Breast epithelium (tissue), 4 donors: ENCODE data around the gene CDH13. TPM values are rescaled to one million over a fixed set of nuclear protein-coding genes. Genes with fewer than 3 reads are reported as not detected.

Source experiments
- DNase-seq, 2 donors: peaks; one replicate each; pipeline ENCODE4 v3.0.0-alpha.2; 2019; ENCODE audit warnings: low spot score in 2 of 2
- H3K27ac ChIP-seq, 2 donors: fragments of 200-600 bp; sonication (generic) in 1 of 2; one replicate each; pipeline ENCODE4 v1.5.1; 2016 to 2019; ENCODE audit warnings: mild to moderate bottlenecking in 1 of 2
- H3K27me3 ChIP-seq, 2 donors: fragments of 200-600 bp; sonication (generic) in 1 of 2; one replicate each; pipeline versions ENCODE4 v1.5.1 to v1.6.0; 2017 to 2019; ENCODE audit warnings: control low read depth in 1 of 2, mild to moderate bottlenecking in 1 of 2
- H3K36me3 ChIP-seq: fragments of 200-600 bp; one replicate; pipeline ENCODE4 v1.5.1; 2019
- H3K4me1 ChIP-seq, 2 donors: fragments of 200-600 bp; sonication (generic); one replicate each; pipeline ENCODE4 v1.5.1; 2016 to 2019; ENCODE audit warnings: control low read depth in 1 of 2
- H3K4me3 ChIP-seq, 3 donors: fragments of 200-600 bp; sonication (generic); 1 replicate in 2 of 3; 2 replicates in 1 of 3; pipeline ENCODE4 v1.5.1; 2016 to 2019; ENCODE audit warnings: mild to moderate bottlenecking in 3 of 3, moderate library complexity in 2 of 3
- H3K9me3 ChIP-seq, 2 donors: fragments of 200-600 bp; sonication (generic) in 1 of 2; one replicate each; pipeline ENCODE4 v1.5.1; 2016 to 2019; ENCODE audit warnings: control low read depth in 1 of 2
- CTCF ChIP-seq, 3 donors: fragments of 450-650 bp; IDR thresholded peaks; one replicate each; pipeline ENCODE4 v1.5.1; 2016 to 2017; ENCODE audit warnings: antibody characterized with exemption in 3 of 3, mild to moderate bottlenecking in 3 of 3, moderate library complexity in 3 of 3
- POLR2A ChIP-seq: fragments of 450-650 bp; IDR thresholded peaks from one replicate; pipeline ENCODE4 v1.6.1; 2016; ENCODE audit warnings: antibody characterized with exemption, mild to moderate bottlenecking, moderate library complexity
- POLR2AphosphoS5 ChIP-seq, 3 donors: sonication (generic); formaldehyde crosslinking; IDR thresholded peaks; one replicate each; pipeline ENCODE4 v1.6.1; 2017; ENCODE audit warnings: antibody characterized with exemption in 3 of 3
- intact Hi-C: fragments of 100-400 bp; cut with DNase I; formaldehyde crosslinking; loops from one replicate; pipeline ENCODE4 v1.15.1; 2023; ENCODE audit warnings: low total_unique reads
- total RNA-seq, 3 donors: library from RNA; depleted of rRNA; stranded (reverse); fragments of >200 nt; gene quantifications; one replicate each; pipeline ENCODE4 v1.1.0, GENCODE V29; 2016

CDH13 gene
- total RNA-seq, 3 donors from 2014 or later, result 6.0 to 13.1 (median 11.5) TPM

DNA sequence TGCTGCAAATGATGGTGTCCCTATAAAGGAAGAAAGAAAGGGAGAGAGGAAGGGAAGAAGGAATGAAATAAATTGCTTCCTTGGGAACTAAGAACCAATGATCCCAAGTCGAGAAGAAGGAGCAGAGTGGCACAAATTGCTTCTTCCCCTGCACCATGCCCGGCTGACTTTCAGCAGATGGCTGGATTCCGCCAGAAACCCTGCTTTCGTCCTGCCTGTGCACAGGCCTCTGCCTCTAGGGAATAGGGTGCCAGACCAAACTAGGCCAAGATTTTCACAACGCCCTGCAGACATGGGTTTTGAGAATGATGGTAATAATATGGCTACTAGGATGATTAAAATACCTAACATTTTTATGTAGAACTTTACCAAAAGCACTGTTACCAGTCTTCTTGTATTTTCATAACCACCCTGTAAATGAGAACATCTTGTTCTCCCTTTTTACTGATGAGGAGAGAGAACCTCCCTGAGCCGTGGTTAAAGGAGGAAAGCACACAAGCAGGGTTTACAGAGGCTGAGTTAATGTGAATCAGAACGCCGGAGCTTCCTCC, 1058.9 kb downstream of the CDH13 start:
- no peak overlapping the region for H3K4me3 ChIP-seq
- H3K36me3 ChIP-seq, result no peaks in the 10 kb centered on the region
- no peak for TF ChIP-seq POLR2A
- TF ChIP-seq POLR2AphosphoS5 (IDR thresholded peaks at IDR 0.05), result no peak
- no peak for TF ChIP-seq CTCF (IDR thresholded peaks at IDR 0.05)
- no peak overlapping the region for H3K27ac ChIP-seq
- H3K27me3 ChIP-seq, result no peaks in the 10 kb centered on the region
- H3K9me3 ChIP-seq, result no peaks in the 10 kb centered on the region
- no peak for DNase-seq
- intact Hi-C loops, result no loop called here
- no peaks in the 10 kb centered on the region for H3K4me1 ChIP-seq

- Histone ChIP-seq H3K27me3 (no peaks in the 10 kb centered on the region), H3K27ac (no peak overlapping the region), H3K4me1 (no peaks in the 10 kb centered on the region), H3K4me3 (no peak overlapping the region), H3K9me3 (no peaks in the 10 kb centered on the region), H3K36me3 (no peaks in the 10 kb centered on the region)
- no peak for DNase-seq
- intact Hi-C loops, result no loop called here
- TF ChIP-seq POLR2A (no peak), CTCF (IDR thresholded peaks at IDR 0.05) (no peak), POLR2AphosphoS5 (IDR thresholded peaks at IDR 0.05) (no peak)
Observed at GRCh38 chr16:83686726-83687125, 1060.0 kb downstream of the CDH13 start.

DNA sequence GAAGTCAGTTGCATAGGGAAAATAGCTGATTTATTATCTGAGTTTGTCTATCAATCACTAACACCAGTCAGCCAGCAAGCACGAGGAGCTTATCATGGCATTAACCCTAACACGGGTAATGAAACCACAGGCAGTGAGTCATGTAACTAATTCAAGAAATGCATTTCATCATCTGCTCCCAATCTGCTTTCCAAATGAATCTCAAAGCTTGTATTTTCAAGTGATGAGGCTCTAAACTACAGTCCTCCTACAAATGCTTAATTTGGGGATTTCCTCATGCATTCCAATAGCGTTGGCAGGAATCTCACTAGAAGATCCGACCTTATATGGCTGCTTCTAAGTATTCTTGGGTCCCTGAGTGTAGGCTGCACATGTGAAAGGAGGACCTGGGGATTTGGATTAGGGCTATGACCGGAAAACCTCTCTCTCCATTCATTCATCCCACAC, 1062.6 kb downstream of the CDH13 start:
- H3K9me3 ChIP-seq, result no peaks in the 10 kb centered on the region

DNA sequence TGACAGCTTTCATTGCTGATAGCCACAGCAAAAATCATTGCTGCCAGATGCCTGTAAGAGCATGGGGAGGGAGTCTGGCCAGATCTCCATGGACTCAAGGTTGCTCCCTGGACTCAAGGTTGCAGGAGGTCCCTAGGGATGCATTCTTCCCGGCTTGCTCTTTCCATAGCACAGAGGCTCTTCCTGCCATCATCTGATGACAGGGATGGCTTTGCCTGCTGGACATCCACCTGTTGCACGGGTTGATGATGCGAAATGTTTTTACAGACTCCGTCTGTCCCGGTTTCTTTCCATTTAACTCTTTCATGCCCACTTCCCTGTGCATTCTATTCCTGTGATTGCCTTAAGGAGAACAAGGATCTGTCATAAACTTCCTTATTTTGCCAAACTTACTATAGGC, 1065.5 kb downstream of the CDH13 start:
- no peak for TF ChIP-seq POLR2AphosphoS5 (IDR thresholded peaks at IDR 0.05)
- no peak for TF ChIP-seq CTCF (IDR thresholded peaks at IDR 0.05)
- Histone ChIP-seq H3K27me3 (no peaks in the 10 kb centered on the region), H3K4me1 (no peaks in the 10 kb centered on the region), H3K36me3 (no peaks in the 10 kb centered on the region), H3K4me3 (no peak overlapping the region), H3K9me3 (no peaks in the 10 kb centered on the region), H3K27ac (no peak overlapping the region)
- no peak for DNase-seq
- intact Hi-C loops, result loop anchor here (5.0 kb wide), 1 partner anchor 275 kb away; no protein-coding TSS in a partner anchor

More for the DNA sequence above, 1062.6 kb downstream of the CDH13 start:
- no peak for TF ChIP-seq CTCF (IDR thresholded peaks at IDR 0.05)
- no peak for TF ChIP-seq POLR2A
- TF ChIP-seq POLR2AphosphoS5 (IDR thresholded peaks at IDR 0.05), result no peak
- no peak overlapping the region for H3K27ac ChIP-seq
- intact Hi-C loops, result no loop called here
- no peak for DNase-seq
- H3K4me3 ChIP-seq, result no peak overlapping the region
- H3K27me3 ChIP-seq, result no peaks in the 10 kb centered on the region
- no peaks in the 10 kb centered on the region for H3K4me1 ChIP-seq
- H3K36me3 ChIP-seq, result no peaks in the 10 kb centered on the region

GRCh38 chr16:83698964-83699363, 1072.2 kb downstream of the CDH13 start:
- Histone ChIP-seq H3K4me1 (no peaks in the 10 kb centered on the region), H3K4me3 (no peak overlapping the region), H3K9me3 (no peaks in the 10 kb centered on the region), H3K27ac (no peak overlapping the region), H3K36me3 (no peaks in the 10 kb centered on the region), H3K27me3 (no peaks in the 10 kb centered on the region)
- TF ChIP-seq POLR2AphosphoS5 (IDR thresholded peaks at IDR 0.05) (no peak), POLR2A (no peak), CTCF (IDR thresholded peaks at IDR 0.05) (no peak)
- intact Hi-C loops, result no loop called here
- DNase-seq, result no peak
